GM12892 (cell line): ENCODE data around the gene ADCY1.
A peak's percentile ranks its signal among the peaks of the same experiment; 100 is the strongest.
"Not testable (repeated sequence)": the region's sequence is repeated elsewhere in the genome, so short reads cannot be mapped to it uniquely, and the experiment has no call there.

Experiments used
- DNase-seq: peaks from one replicate; pipeline ENCODE4 v3.0.0; 2011; ENCODE audit not compliant: insufficient read length
- FAIRE-seq: peaks from 2 replicates; lab custom pipeline; 2011; peaks lifted over from hg19 to GRCh38; lab: Jason Lieb, UNC
- POLR2A ChIP-seq: IDR thresholded peaks from 2 replicates; pipeline ENCODE4 v1.6.1; 2011; ENCODE audit warnings: low read depth, low read length, control low read depth
- TAF1 ChIP-seq: IDR thresholded peaks from 2 replicates; pipeline ENCODE4 v1.6.1; 2011; ENCODE audit warnings: low read depth, mild to moderate bottlenecking, control low read depth, low read length, borderline replicate concordance

Gene ADCY1

GRCh38 chr7:45768516-45769394, 194.6 kb downstream of the ADCY1 start:
- peak; percentile 93 for FAIRE-seq
- 0 out of 2 replicates have a peak, but pooled peaks have one; percentile 60 for TF ChIP-seq TAF1
- TF ChIP-seq POLR2A, result peak; percentile 69
- DNase-seq, result peak; percentile 77

DNA sequence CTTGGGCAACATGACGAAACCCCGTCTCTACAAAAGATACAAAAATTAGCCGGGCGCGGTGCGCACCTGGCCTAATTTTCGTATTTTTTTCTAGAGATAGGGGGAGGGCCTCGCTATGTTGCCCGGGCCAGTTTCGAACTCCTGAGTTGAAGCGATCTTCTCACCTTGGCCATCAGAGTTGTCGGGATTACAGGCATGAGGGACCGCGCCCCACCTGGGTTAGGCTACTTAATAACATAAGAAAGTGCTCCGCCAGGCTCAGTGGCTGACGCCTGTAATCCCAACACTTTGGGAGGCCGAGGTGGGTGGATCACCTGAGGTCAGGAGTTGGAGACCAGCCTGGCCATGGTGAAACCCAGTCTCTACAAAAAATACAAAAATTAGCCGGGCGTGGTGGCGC, 195.5 kb downstream of the ADCY1 start:
- FAIRE-seq, DNase-seq: not testable (repeated sequence)
